ENCODE data around the gene DIS3L2. TPM values are rescaled to one million over a fixed set of nuclear protein-coding genes. Genes with fewer than 3 reads are reported as not detected.
"Not testable (repeated sequence)": the region's sequence is repeated elsewhere in the genome, so short reads cannot be mapped to it uniquely, and the experiment has no call there.

The DIS3L2 gene
- total RNA-seq, 4 donors from 2014 or later: 13.3 to 31.0 (median 23.6) TPM

DNA sequence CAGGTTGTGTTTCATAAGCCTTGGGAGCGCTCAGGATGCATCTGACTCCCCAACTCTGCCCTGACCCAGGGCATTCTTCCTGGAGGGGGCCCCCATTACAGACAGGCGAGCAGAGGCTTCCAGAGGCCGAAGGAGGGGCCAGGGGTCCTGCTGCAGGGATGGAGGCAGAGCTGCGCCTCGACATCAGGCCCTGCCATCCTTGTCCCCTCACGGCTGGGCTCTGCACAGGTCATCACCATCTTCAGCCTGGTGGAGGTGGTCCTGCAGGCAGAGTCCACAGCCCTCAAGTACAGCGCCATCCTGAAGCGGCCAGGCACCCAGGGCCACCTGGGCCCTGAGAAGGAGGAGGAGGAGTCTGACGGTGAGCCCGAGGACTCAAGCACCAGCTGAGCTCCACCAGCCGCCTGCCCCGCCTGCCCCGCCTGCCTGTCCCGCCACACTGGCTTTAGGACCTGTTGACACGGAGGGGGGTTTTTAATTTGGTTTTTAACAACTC is 374.8 kb downstream of the DIS3L2 start:
- TF ChIP-seq POLR2A (IDR thresholded peaks at IDR 0.05) (no peak), EP300 (IDR thresholded peaks at IDR 0.05) (no peak), POLR2AphosphoS5 (IDR thresholded peaks at IDR 0.05) (no peak), CTCF (IDR thresholded peaks at IDR 0.05) (no peak)
- H3K9me3 ChIP-seq: peaks cover 0 to 4% (median 0%) of the 10 kb centered on the region in 3 donors
- H3K36me3 ChIP-seq: peaks cover 0 to 43% of the 10 kb centered on the region in 2 donors
- no peak for ATAC-seq
- WGBS, 2 donors (ENCODE audit: low coverage in 1 of 2): no CpG with 5 or more reads among the region's 15 CpGs
- H3K4me1 ChIP-seq: no peaks in the 10 kb centered on the region
- no peak overlapping the region for H3K4me3 ChIP-seq
- no peaks in the 10 kb centered on the region for H3K27me3 ChIP-seq
- H3K27ac ChIP-seq: no peak overlapping the region

- TF ChIP-seq POLR2A (IDR thresholded peaks at IDR 0.05): no peak
- no peak for TF ChIP-seq EP300 (IDR thresholded peaks at IDR 0.05)
- peaks cover 0 to 43% of the 10 kb centered on the region in 2 donors for H3K36me3 ChIP-seq
- no peaks in the 10 kb centered on the region for H3K27me3 ChIP-seq
- no peaks in the 10 kb centered on the region for H3K4me1 ChIP-seq
- no peak overlapping the region for H3K27ac ChIP-seq
- H3K9me3 ChIP-seq: peaks cover 0 to 6% (median 0%) of the 10 kb centered on the region in 3 donors
- H3K4me3 ChIP-seq: no peak overlapping the region
- no peak for ATAC-seq
- 67% methylated on average over 3 of the region's 18 CpGs; no CpG with 5 or more reads in 1 of the 2 donors for WGBS, 2 donors (ENCODE audit: low coverage in 1 of 2)
Measured at GRCh38 chr2:232336981-232337720, 375.6 kb downstream of the DIS3L2 start.

GRCh38 chr2:232338094-232338758 is 376.7 kb downstream of the DIS3L2 start:
- Histone ChIP-seq H3K36me3 (peaks cover 0 to 43% of the 10 kb centered on the region in 2 donors), H3K9me3 (peaks cover 0 to 14% (median 0%) of the 10 kb centered on the region in 3 donors)
- not testable (repeated sequence) for H3K4me3 ChIP-seq, ATAC-seq, H3K27ac ChIP-seq, H3K4me1 ChIP-seq, H3K27me3 ChIP-seq
- WGBS, 2 donors (ENCODE audit: low coverage in 1 of 2): no CpG with 5 or more reads among the region's 16 CpGs

- Histone ChIP-seq H3K4me1 (no peaks in the 10 kb centered on the region), H3K27me3 (no peaks in the 10 kb centered on the region), H3K9me3 (peaks cover 0 to 17% (median 0%) of the 10 kb centered on the region in 3 donors), H3K27ac (no peak overlapping the region), H3K36me3 (peaks cover 0 to 38% of the 10 kb centered on the region in 2 donors), H3K4me3 (no peak overlapping the region)
- no peak for ATAC-seq
- no CpG with 5 or more reads among the region's 7 CpGs for WGBS, 2 donors (ENCODE audit: low coverage in 1 of 2)
- no peak for TF ChIP-seq CTCF (IDR thresholded peaks at IDR 0.05)
- no peak for TF ChIP-seq POLR2A (IDR thresholded peaks at IDR 0.05)
- no peak for TF ChIP-seq POLR2AphosphoS5 (IDR thresholded peaks at IDR 0.05)
- no peak for TF ChIP-seq EP300 (IDR thresholded peaks at IDR 0.05)
Measured at GRCh38 chr2:232338759-232339106, 377.2 kb downstream of the DIS3L2 start.

DNA sequence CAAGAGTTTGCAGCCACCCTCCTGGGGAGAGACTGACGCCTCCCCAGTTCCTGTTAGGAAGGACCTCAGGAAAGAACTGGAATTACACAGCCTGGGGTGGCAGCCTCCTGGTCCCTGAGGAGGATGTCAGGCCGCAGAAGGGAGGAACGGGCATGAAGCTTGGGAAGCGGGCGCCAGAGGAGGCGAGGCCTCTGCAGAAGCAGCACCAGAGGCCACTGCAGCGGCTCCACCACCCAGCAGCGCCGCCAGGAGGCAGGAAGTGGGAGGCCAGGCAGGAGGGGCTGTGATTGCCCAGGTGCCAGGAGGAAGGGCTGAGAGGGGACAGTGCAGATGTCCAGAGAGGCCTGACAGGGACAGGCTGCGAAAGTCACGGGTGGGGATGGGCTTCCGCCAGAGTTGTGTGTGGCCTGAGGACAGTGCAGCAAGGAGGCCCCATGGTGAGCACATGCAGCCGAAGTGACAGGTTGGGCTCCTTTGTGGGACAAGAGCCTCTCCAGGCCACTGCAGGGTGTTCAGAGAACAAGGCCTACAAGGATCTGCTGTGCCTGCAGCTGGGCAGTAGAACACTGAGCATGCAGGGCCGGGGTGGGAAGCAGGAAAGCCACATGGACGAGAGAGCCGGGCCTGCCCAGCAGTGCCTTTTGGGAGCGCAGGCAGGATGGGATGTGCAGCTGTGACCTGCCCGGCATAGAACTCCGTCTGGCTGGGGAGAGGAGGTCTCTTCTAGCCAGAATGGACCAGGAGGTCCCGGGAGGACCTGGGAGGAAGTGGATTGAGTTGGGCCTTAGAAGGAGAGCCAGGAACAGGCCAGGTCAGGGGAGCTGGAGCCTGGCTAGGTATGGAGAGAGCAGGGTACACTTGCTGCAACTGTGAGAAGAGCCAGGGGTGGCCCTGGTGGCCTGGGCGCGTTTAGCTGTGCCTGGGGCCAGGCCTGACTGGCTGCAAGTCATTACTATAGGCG is 377.9 kb downstream of the DIS3L2 start:
- peaks cover 0 to 31% of the 10 kb centered on the region in 2 donors for H3K36me3 ChIP-seq
- 89 to 92% methylated on average over 4 to 11 of the region's 23 CpGs for WGBS, 2 donors (ENCODE audit: low coverage in 1 of 2)
- peaks cover 0 to 23% (median 0%) of the 10 kb centered on the region in 3 donors for H3K9me3 ChIP-seq
- TF ChIP-seq EP300 (IDR thresholded peaks at IDR 0.05) (no peak), POLR2A (IDR thresholded peaks at IDR 0.05) (no peak), POLR2AphosphoS5 (IDR thresholded peaks at IDR 0.05) (no peak), CTCF (IDR thresholded peaks at IDR 0.05) (no peak)
- H3K27me3 ChIP-seq: no peaks in the 10 kb centered on the region
- ATAC-seq: no peak
- no peak overlapping the region for H3K4me3 ChIP-seq
- H3K4me1 ChIP-seq: no peaks in the 10 kb centered on the region
- H3K27ac ChIP-seq: no peak overlapping the region
